ENCODE measurements around the gene PRCC.

Gene PRCC

DNA sequence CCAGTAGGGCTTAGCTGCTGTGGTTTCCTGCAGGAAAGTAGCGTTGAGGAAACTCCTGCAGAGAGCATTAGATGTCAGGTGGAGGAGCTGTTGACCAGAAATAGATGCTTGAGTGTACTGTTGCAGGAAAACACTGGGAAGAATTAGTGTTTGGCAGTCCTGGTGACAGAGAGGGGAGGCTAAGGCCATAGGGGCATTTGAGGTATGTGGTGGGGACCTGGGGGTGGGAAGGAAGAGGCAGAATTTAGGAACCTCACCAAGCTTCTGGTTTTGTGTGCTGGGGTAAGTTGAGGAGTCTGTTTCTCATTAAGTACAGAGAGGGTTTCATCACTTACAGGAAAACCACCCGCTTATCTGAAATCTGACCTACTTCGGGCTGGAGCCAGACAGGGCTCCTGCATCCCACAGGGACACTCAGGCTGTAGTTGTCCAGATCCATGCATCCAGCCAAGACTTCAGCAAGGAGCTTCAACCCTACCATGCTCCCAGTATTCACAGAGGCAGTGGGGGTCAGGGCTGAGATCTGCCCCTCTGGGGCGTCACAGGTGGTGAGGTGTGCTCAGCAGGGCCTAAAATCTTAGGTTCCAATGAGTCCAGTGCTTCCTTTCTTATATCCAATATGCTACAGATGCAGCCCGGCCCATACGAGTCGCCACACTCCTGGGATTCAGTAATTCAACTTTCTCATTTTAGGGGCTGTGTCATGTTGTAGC is 34.2 kb downstream of the PRCC start:
- peak; percentile 5 for DNase-seq

DNA sequence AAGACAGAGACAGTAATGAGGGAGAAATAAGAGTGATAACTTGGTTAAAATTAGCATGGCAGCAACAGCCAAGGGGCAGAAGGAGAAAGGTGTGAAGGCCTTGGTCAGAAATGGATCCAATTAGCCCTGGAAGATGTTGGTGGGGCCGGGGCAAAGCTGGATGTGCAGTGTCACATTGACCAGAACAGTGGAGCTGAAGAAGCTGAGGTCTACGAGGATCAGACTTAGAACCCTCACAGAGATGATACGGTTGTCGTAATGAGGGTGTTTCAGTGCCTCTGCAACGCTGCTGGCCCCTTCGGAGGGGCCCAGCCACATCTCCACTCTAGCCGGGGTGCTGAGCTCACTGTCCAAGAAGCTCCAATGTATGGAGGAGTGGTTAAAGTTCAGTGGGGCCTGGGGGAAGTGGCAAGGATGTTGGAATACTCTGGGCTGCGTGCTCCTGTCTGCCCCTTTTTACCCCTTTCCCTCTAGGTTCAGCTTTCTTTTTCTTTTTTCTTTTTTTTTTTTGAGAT is 35.1 kb downstream of the PRCC start:
- DNase-seq = no peak

GRCh38 chr1:156803086-156803851 is 35.9 kb downstream of the PRCC start:
- DNase-seq = no peak

DNA sequence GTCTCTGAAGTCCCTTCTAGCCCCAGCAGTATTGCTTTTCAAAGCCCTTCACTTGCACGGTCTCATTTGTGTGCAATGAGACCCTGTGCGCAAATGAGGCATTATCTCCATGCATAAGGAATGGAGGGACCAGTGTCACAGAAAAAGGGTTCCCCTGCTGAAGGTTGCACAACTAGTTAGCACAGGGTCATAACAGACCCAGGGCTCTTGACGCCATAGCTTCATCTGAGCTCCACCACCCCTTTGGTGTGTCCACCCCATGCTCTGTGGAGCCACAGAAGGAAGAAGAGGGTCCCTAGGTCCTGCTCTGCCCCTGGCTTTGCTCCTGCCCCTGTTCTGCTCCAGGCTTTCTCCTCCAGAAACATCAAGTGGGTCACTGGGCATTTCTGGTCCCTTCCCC is 36.7 kb downstream of the PRCC start:
- no peak for DNase-seq

DNA sequence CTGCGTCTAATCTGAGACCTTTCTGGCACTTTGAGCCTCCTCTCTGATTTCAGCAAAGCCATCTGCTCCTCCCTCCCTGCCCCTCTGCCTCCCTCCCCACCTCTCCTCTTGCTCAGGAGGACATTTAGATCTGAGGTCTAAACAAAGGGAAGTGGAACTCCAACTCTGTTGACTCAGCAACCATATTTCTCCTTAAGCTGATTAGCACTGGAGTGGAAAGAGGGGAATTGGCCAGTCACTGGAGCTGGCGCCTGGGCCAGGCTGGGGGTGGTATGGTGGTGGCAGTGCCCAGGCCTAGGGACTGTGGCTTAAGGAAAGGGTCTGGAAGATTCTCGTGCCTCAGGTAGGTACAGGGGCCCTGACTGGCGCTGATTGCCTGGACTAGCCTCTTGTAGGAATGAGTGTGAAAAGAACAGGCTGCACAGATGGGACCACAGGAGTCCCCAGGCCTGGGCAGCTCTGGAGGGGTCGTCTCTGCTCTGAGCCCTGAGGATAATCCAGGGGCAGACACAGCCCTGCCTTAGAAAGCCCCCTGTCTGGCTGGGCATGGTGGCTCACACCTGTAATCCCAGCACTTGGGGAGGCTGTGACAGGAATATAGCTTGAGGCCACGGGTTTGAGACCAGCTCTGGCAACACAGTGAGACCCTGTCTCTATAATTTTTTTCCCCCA is 37.4 kb downstream of the PRCC start:
- DNase-seq = no peak

DNA sequence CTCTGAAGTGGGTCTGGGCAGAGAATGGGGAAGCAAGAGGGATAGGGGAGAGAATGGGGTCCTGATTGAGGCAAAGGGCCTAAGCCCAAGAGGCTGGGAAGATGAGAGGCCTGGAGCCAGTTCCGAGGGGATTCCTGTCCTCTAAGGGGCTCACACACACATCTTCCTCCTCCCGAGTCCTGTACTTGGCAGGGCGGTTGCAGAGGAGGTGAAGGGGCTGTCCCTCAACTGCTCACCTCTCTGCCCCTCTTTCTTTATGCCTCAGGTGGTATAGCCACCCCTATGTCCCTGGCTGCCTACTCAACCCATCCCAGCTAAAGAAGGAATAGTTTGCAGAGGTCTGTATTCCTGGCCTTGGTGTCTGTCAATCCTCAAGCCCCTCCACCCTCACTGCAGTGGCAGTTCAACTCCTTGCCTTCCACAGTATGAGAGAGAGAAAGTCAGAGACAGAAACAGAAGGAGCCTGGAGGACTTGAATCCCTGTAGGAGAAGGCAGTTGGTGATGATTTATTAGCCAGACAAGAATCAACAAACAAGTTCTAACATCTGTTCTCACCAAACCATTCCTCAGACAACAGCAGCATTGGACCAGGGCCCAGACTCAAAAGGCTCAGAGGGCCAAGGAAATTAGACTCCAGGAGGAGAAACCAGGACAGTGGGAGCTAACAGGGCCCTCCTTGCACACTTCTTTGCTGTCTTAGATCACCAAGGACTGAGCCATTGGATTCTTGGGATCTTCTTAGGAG is 38.6 kb downstream of the PRCC start:
- no peak for DNase-seq

- no peak for DNase-seq
Measured at GRCh38 chr1:156806512-156807440, 39.4 kb downstream of the PRCC start.

- DNase-seq = peak; percentile 32
Measured at GRCh38 chr1:156807627-156808026, 40.3 kb downstream of the PRCC start.

DNA sequence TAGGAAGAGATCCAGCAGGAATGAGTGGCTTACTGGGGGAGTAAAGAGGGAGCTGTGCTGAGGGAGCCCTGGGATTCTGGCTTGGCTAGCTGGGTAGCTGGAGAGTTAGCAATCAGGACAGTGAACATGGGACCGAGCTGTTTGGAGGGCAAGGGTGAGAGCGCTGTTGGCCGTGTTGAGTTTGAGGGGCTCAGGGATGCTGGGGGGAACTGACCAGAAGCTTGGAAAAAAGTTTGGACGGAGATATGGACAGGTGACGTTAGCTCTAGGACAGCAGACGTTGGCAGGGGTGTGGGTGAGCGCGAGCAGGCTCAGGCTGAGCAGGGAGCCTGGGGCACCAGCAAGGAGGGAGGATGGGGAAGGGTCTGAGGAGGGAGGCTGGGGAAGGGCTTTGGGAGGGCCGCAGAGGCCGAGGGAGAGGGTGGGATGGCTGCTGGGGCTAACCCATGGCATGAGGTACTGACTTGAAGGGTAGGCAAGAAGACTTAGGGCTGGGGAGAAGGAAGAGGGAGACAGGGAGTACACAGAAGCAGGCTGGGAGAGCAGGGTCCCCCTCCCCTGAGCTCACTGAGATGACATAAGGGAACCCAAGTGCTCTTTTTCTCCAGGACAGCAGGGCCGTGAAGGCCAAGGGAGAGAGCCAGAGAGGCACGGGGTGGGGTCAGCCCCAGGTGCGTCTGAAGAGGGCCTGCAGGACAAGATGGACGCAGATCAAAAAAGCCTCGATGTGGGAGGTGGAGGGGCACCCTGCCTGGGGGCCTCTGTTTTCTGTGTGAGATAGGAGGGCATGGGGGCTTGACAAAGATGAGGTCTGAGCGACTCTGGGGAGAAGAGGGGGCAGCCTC is 41.1 kb downstream of the PRCC start:
- no peak for DNase-seq

DNA sequence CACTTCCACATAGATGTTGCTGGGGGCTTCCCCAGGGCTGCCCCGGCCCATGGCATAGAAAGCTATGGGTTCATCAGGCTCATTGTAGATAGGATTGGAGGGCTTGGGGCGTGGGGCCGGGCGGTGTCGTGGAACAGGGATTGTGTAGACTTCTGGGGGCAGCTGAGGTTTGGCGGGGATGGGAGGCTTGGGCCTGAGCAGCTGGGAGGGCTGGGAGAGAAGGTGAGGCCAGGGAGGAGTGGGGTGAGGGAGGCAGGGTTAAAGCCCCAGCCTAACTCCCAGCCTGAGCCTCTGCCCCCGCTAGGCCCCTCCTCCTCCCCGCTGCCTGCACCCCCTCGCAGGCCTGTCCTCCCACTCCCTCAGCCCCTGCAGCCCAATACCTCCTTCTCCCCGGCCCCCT is 41.9 kb downstream of the PRCC start:
- no peak for DNase-seq

DNA sequence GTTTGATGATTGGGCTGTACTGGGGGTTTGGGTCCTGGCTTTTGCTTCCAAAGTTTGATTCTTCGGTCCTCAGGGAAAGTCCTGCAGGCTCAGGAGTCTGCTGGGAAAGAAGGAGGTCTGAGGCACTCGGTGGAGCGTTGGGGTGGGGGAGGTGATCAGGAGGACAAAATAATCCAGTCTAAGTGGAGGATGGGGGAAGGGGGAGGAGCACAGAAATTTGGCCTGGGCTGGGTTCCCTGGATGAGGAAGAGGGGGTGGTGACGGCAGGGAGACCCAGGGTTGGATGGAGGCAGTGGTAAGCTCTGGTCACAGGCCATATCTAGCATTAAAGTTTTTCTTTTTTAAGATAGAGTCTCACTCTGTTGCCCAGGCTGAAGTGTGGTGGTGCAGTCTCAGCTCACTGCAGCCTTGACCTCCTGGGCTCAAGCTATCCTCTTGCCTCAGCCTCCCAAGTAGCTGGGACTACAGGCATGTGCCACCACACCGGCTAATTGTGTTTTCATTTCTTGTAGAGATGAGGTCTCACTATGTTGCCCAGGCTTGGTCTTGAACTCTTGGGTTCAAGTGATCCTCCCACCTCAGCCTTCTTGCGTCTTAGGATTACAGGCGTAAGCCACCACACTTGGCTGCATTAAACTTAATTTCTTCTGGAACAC is 42.5 kb downstream of the PRCC start:
- no peak for DNase-seq

GRCh38 chr1:156811168-156811567 is 43.8 kb downstream of the PRCC start:
- DNase-seq = no peak

DNA sequence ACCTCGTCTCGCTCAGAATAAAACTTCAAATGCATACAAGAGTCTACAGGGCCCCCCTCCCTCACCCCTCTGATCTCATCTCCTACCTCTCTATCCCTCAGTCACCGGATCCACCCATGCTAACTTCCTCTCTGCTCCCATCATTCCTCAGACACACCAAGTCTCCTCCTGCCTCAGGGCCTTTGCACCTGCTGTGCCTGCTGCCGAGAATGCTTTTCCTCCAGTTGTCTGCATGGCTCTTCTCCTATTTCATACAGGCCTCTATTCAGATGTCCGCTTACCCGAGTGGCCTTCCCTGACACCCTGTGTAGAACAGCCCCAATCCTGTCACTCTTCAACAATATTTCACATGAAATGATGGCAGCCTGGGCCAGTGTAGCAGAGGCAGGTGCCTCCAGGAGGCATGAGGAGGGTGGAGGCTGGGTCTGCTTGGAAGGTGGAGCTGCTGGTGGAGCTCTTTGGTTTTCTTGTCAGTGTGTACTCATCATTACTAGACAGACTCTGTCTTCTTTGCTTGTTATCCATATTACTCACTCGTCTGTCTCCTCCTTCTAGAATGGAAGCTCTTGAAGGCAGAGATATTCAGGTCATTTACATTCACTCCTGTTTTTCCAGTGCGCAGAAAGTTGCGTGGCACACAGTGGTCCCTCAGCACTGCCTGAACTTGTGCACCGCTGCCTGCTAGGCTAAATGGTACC is 45.1 kb downstream of the PRCC start:
- DNase-seq = no peak

DNA sequence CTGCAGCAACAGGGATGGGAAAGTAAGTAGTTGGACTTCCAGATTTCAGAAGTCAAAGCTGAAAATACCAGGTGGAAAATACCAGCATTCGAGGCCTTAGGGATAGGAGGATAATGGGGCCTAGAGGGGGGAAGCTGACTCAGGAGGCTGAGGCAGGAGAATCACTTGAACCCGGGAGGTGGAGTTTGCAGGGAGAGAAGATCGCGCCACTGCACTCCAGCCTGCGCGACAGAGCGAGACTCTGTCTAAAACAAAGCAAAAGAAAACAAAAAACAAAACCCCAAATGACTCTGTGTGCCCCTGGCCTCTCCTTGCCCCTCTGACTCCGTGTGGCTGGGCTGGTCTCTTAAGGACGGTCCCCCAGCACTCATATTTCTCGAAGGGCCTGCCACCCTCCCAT is 46.0 kb downstream of the PRCC start:
- DNase-seq = no peak

DNA sequence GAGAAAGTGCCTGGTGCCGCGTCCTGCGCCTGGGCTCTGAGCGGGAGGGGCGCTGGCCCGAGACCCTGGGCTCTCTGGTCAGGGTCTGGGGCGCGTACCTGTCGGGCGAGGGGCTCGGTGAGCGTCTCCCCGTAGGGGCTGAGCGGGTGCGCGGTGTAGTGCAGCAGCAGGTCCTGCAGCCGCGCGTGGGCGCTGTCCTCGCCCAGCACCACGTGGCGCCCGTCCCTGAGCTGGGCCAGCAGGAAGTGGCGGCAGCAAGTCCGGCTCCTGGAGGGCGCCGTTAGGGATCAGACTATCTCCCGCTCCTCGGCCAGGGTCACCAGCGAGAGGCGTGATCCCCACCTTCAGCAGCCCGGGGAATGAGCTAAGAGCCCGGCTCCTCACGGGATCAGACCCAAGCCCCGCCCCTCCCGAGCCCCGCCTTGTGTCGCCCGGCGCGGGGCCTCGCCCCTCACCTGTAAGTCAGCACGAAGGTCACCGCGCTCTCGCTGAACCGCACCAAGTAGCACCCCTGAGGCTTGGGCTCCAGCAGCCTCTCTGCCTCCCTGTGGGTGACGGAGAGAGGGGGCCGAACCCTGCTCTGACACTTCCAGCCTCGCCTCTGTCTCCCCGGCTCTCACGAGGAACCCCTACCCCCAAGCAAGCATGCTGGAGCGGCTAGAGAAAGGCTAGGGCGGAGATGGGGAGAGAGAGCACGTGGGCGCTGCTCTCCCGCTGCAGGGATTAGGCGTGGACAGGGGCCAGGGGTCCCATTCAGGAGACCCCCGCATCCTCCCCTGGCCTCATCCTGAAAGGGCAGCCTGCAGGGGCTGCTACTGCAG is 46.6 kb downstream of the PRCC start:
- DNase-seq = peak; percentile 63

- DNase-seq = peak; percentile 53
Measured at GRCh38 chr1:156814571-156815260, 47.4 kb downstream of the PRCC start.

- DNase-seq = no peak
Measured at GRCh38 chr1:156815307-156815826, 48.0 kb downstream of the PRCC start.

DNA sequence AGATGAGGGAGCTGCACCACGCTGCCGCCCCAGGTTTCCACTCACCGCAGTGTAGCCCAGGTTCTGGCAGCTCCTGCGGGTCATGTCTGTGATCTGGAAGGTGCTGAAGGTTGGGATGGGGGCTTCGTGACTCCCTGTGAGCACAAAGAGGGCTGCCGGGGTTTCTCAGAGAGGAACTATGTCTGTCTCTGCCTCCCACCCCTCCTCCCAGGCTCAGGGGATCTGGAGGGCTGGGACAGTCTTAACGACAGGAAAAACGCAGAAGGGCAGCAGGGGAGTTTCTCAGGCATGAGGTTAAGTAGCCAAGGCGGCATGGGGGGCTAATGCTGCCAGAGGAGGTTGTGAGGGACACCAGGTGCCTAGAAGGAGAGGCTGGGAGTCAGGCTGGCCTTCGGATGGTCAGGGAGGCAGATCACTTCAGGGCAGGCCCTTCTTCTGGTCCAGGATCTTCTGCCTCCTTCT is 48.7 kb downstream of the PRCC start:
- DNase-seq = no peak

Data from CD4-positive, alpha-beta T cell treated with Interleukin-4 for 4 hours (primary cell).